ENCODE data around the gene ZNF778.

Gene ZNF778

DNA sequence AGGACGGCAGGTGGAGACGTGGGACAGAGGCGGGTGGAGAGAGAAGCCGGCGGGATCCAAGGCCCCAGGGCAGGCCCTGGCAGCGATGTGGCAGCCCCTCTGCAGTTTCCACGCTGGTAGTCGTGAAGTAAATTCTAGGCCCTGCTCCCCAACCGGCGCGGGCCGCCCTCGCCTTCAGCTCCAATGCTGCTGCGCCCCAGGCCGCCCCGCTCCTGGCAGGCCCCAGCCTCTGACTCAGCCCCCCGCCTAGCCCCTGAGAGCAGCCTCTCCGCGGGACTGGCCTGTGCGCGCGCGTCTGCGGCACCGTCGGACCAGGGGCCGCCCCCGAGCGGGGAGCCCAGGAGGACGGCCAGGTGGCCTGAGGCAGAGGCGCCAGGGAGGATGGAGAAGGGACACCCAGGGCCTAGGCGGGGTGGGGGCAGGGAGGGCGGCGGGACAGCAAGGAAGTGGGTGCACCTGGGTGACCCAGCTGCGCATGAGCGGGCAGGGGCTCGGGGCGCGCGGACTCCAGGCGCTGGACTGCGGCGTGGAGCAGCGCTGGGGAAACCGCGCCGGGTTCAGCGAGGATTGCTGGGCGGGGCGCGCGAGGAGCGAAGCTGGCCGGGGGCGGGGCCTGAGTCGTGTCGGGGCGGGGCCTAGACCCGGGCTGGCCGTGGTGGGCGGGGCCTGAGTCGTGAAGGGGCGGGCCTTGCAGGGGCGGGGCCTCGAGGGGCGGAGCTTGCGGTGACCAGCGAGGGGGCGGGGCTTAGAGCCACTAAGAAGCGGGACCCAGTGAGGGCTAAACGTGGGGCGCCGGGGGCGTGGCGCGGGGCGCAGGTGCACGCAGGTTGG lies 29.6 kb downstream of the ZNF778 start (continued):
- TF ChIP-seq ZNF16 (tag by site-specific recombination; IDR thresholded peaks at IDR 0.05; ENCODE audit: low read depth) = no peak
- TF ChIP-seq, protein P1, sequence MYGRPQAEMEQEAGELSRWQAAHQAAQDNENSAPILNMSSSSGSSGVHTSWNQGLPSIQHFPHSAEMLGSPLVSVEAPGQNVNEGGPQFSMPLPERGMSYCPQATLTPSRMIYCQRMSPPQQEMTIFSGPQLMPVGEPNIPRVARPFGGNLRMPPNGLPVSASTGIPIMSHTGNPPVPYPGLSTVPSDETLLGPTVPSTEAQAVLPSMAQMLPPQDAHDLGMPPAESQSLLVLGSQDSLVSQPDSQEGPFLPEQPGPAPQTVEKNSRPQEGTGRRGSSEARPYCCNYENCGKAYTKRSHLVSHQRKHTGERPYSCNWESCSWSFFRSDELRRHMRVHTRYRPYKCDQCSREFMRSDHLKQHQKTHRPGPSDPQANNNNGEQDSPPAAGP (tag by site-specific recombination; IDR thresholded peaks at IDR 0.05) = no peak
- TF ChIP-seq ZNF157 (tag by site-specific recombination; IDR thresholded peaks at IDR 0.05) = no peak
- TF ChIP-seq, protein P2, sequence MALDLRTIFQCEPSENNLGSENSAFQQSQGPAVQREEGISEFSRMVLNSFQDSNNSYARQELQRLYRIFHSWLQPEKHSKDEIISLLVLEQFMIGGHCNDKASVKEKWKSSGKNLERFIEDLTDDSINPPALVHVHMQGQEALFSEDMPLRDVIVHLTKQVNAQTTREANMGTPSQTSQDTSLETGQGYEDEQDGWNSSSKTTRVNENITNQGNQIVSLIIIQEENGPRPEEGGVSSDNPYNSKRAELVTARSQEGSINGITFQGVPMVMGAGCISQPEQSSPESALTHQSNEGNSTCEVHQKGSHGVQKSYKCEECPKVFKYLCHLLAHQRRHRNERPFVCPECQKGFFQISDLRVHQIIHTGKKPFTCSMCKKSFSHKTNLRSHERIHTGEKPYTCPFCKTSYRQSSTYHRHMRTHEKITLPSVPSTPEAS (tag by site-specific recombination; IDR thresholded peaks at IDR 0.05) = no peak
- TF ChIP-seq, protein P3, sequence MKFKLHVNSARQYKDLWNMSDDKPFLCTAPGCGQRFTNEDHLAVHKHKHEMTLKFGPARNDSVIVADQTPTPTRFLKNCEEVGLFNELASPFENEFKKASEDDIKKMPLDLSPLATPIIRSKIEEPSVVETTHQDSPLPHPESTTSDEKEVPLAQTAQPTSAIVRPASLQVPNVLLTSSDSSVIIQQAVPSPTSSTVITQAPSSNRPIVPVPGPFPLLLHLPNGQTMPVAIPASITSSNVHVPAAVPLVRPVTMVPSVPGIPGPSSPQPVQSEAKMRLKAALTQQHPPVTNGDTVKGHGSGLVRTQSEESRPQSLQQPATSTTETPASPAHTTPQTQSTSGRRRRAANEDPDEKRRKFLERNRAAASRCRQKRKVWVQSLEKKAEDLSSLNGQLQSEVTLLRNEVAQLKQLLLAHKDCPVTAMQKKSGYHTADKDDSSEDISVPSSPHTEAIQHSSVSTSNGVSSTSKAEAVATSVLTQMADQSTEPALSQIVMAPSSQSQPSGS (tag by site-specific recombination; IDR thresholded peaks at IDR 0.05; ENCODE audit: low read depth) = no peak
- TF ChIP-seq ZNF624 (tag by site-specific recombination; IDR thresholded peaks at IDR 0.05) = no peak
- TF ChIP-seq ZNF416 (tag by site-specific recombination; IDR thresholded peaks at IDR 0.05) = no peak
- TF ChIP-seq, protein P4, sequence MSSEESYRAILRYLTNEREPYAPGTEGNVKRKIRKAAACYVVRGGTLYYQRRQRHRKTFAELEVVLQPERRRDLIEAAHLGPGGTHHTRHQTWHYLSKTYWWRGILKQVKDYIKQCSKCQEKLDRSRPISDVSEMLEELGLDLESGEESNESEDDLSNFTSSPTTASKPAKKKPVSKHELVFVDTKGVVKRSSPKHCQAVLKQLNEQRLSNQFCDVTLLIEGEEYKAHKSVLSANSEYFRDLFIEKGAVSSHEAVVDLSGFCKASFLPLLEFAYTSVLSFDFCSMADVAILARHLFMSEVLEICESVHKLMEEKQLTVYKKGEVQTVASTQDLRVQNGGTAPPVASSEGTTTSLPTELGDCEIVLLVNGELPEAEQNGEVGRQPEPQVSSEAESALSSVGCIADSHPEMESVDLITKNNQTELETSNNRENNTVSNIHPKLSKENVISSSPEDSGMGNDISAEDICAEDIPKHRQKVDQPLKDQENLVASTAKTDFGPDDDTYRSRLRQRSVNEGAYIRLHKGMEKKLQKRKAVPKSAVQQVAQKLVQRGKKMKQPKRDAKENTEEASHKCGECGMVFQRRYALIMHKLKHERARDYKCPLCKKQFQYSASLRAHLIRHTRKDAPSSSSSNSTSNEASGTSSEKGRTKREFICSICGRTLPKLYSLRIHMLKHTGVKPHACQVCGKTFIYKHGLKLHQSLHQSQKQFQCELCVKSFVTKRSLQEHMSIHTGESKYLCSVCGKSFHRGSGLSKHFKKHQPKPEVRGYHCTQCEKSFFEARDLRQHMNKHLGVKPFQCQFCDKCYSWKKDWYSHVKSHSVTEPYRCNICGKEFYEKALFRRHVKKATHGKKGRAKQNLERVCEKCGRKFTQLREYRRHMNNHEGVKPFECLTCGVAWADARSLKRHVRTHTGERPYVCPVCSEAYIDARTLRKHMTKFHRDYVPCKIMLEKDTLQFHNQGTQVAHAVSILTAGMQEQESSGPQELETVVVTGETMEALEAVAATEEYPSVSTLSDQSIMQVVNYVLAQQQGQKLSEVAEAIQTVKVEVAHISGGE (tag by site-specific recombination; conservative IDR thresholded peaks at IDR 0.05; ENCODE audit: low read depth) = peak; percentile 38; the same call in 1 of the 2 replicates
- no peak for TF ChIP-seq GFI1B (tag by site-specific recombination; IDR thresholded peaks at IDR 0.05)
- no peak for TF ChIP-seq ZFP69B (tag by site-specific recombination; IDR thresholded peaks at IDR 0.05)
- TF ChIP-seq ZNF239 (tag by site-specific recombination; IDR thresholded peaks at IDR 0.05) = no peak
- TF ChIP-seq ZNF2 (tag by site-specific recombination; IDR thresholded peaks at IDR 0.05) = no peak
- TF ChIP-seq, protein P5, sequence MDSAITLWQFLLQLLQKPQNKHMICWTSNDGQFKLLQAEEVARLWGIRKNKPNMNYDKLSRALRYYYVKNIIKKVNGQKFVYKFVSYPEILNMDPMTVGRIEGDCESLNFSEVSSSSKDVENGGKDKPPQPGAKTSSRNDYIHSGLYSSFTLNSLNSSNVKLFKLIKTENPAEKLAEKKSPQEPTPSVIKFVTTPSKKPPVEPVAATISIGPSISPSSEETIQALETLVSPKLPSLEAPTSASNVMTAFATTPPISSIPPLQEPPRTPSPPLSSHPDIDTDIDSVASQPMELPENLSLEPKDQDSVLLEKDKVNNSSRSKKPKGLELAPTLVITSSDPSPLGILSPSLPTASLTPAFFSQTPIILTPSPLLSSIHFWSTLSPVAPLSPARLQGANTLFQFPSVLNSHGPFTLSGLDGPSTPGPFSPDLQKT (IDR thresholded peaks at IDR 0.05; ENCODE audit: borderline replicate concordance, low read depth, low read length) = no peak
- TF ChIP-seq ZNF792 (tag by site-specific recombination; IDR thresholded peaks at IDR 0.05) = no peak
- TF ChIP-seq, protein P6, sequence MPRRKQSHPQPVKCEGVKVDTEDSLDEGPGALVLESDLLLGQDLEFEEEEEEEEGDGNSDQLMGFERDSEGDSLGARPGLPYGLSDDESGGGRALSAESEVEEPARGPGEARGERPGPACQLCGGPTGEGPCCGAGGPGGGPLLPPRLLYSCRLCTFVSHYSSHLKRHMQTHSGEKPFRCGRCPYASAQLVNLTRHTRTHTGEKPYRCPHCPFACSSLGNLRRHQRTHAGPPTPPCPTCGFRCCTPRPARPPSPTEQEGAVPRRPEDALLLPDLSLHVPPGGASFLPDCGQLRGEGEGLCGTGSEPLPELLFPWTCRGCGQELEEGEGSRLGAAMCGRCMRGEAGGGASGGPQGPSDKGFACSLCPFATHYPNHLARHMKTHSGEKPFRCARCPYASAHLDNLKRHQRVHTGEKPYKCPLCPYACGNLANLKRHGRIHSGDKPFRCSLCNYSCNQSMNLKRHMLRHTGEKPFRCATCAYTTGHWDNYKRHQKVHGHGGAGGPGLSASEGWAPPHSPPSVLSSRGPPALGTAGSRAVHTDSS (tag by site-specific recombination; IDR thresholded peaks at IDR 0.05) = no peak
- TF ChIP-seq OVOL3 (tag by site-specific recombination; IDR thresholded peaks at IDR 0.05) = no peak
- TF ChIP-seq, protein P7, sequence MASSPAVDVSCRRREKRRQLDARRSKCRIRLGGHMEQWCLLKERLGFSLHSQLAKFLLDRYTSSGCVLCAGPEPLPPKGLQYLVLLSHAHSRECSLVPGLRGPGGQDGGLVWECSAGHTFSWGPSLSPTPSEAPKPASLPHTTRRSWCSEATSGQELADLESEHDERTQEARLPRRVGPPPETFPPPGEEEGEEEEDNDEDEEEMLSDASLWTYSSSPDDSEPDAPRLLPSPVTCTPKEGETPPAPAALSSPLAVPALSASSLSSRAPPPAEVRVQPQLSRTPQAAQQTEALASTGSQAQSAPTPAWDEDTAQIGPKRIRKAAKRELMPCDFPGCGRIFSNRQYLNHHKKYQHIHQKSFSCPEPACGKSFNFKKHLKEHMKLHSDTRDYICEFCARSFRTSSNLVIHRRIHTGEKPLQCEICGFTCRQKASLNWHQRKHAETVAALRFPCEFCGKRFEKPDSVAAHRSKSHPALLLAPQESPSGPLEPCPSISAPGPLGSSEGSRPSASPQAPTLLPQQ (tag by site-specific recombination; IDR thresholded peaks at IDR 0.05) = peak; percentile 50
- TF ChIP-seq ZEB2 (tag by site-specific recombination; IDR thresholded peaks at IDR 0.05) = no peak
- TF ChIP-seq, protein P8, sequence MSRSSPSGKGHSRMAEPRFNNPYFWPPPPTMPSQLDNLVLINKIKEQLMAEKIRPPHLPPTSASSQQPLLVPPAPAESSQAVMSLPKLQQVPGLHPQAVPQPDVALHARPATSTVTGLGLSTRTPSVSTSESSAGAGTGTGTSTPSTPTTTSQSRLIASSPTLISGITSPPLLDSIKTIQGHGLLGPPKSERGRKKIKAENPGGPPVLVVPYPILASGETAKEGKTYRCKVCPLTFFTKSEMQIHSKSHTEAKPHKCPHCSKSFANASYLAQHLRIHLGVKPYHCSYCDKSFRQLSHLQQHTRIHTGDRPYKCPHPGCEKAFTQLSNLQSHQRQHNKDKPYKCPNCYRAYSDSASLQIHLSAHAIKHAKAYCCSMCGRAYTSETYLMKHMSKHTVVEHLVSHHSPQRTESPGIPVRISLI (tag by site-specific recombination; IDR thresholded peaks at IDR 0.05) = no peak
- TF ChIP-seq GLI2 (tag by site-specific recombination; IDR thresholded peaks at IDR 0.05; ENCODE audit: borderline replicate concordance, low read depth) = no peak
- TF ChIP-seq ZNF626 (tag by site-specific recombination; IDR thresholded peaks at IDR 0.05) = no peak
- TF ChIP-seq ZNF292 (tag by site-specific recombination; IDR thresholded peaks at IDR 0.05; ENCODE audit: borderline replicate concordance, low read depth) = no peak
- TF ChIP-seq SCRT2 (tag by site-specific recombination; IDR thresholded peaks at IDR 0.05) = no peak
- no peak for TF ChIP-seq ZNF433 (tag by site-specific recombination; IDR thresholded peaks at IDR 0.05; ENCODE audit: low read depth)
- no peak for TF ChIP-seq ZNF302 (tag by site-specific recombination; IDR thresholded peaks at IDR 0.05; ENCODE audit: low read depth)
- no peak for TF ChIP-seq ZNF211 (tag by site-specific recombination; IDR thresholded peaks at IDR 0.05; ENCODE audit: low read depth)
- no peak for TF ChIP-seq ZNF146 (tag by site-specific recombination; IDR thresholded peaks at IDR 0.05)
